HCT116 (cell line): ENCODE data around the gene HDAC5. TPM values are rescaled to one million over a fixed set of nuclear protein-coding genes. Genes with fewer than 3 reads are reported as not detected.

Source experiments
- ATAC-seq: fragments of 200-7000 bp; cut with Tn5 transposase; 2 replicates; pipeline ENCODE4 v1.9.1; 2020; ENCODE audit warnings: mild to moderate bottlenecking, moderate library complexity
- BruUV-seq: library from RNA; stranded (reverse); fragments of 400-500 nt; replicated peaks from 2 replicates; lab custom pipeline; 2021; lab: Mats Ljungman, UMichigan
- CTCF ChIA-PET: fragments of 300-600 bp; sonication (Branson Sonifier 250); formaldehyde crosslinking; loops from one replicate; lab custom pipeline; 2021; ENCODE audit warnings: antibody characterized with exemption; lab: Charles Lee
- POLR2A ChIA-PET: fragments of 300-600, 350-600 bp; sonication (Branson Sonifier 250); formaldehyde crosslinking; loops from one replicate; lab custom pipeline; 2021; ENCODE audit warnings: antibody characterized with exemption; lab: Charles Lee
- RAD21 ChIA-PET, 2 experiments: fragments of 300-600 bp; sonication (Branson Sonifier 250); formaldehyde crosslinking; loops; one replicate each; lab custom pipeline; 2023; ENCODE audit warnings: low total read pairs in 2 of 2; ENCODE audit not compliant: uncharacterized antibody in 2 of 2, unreplicated experiment in 2 of 2, low non-redundant PET in 1 of 2; lab: Charles Lee
- DNase-seq: peaks from one replicate; pipeline ENCODE4 v3.0.0-alpha.2; 2010; ENCODE audit warnings: low read depth, low spot score
- H2AFZ ChIP-seq: fragments of 200-600 bp; shearing (Covaris generic), sonication (generic); 2 replicates; pipeline ENCODE4 v1.6.1; 2017; ENCODE audit warnings: low read depth, mixed run types, mixed read lengths, antibody characterized with exemption, low read length; ENCODE audit not compliant: poor library complexity, severe bottlenecking
- H3K27ac ChIP-seq: 2 replicates; pipeline ENCODE4 v1.5.1; 2012; ENCODE audit warnings: low read depth, low read length
- H3K27me3 ChIP-seq: fragments of 200-600 bp; sonication (generic); 2 replicates; pipeline ENCODE4 v1.6.1; 2016; ENCODE audit warnings: mixed run types, low read length, mixed read lengths; ENCODE audit not compliant: insufficient read depth
- H3K36me3 ChIP-seq, 2 experiments: fragments of 200-500 bp in 1 of 2; fragments of 200-600 bp in 1 of 2; sonication (Bioruptor generic) in 1 of 2; sonication (generic) in 1 of 2; 2 replicates each; pipeline versions ENCODE4 v1.5.1 to v1.6.1; 2014 to 2016; ENCODE audit warnings: low read length in 2 of 2, inconsistent platforms in 1 of 2, mixed read lengths in 1 of 2, mixed run types in 1 of 2; ENCODE audit not compliant: insufficient read depth in 2 of 2, control insufficient read depth in 1 of 2
- H3K4me1 ChIP-seq, 2 experiments: fragments of 200-600 bp in 1 of 2; sonication (generic) in 1 of 2; 2 replicates each; pipeline versions ENCODE4 v1.5.1 to v1.6.1; 2012 to 2017; ENCODE audit warnings: low read length in 2 of 2, inconsistent platforms in 1 of 2, mild to moderate bottlenecking in 1 of 2, mixed read lengths in 1 of 2, mixed run types in 1 of 2, moderate library complexity in 1 of 2; ENCODE audit not compliant: insufficient read depth in 2 of 2, control insufficient read depth in 1 of 2
- H3K4me2 ChIP-seq: fragments of 200-600 bp; sonication (generic); 2 replicates; pipeline ENCODE4 v1.6.1; 2017; ENCODE audit warnings: mixed run types, low read length, mixed read lengths
- H3K4me3 ChIP-seq, 2 experiments: fragments of 200-600 bp in 1 of 2; sonication (generic) in 1 of 2; replicated peaks in 1 of 2; 2 replicates each; pipeline ENCODE4 v1.5.1; 2011 to 2016; ENCODE audit warnings: low read length in 2 of 2, control low read depth in 1 of 2, low read depth in 1 of 2, mild to moderate bottlenecking in 1 of 2, mixed read lengths in 1 of 2, mixed run types in 1 of 2
- H3K79me2 ChIP-seq: fragments of 200-600 bp; sonication (generic); 2 replicates; pipeline ENCODE4 v1.6.1; 2017; ENCODE audit warnings: mild to moderate bottlenecking, mixed run types, low read length, moderate library complexity, mixed read lengths; ENCODE audit not compliant: insufficient read depth
- H3K9ac ChIP-seq: fragments of 200-600 bp; sonication (generic); 2 replicates; pipeline ENCODE4 v1.6.1; 2016; ENCODE audit warnings: low read length, mixed read lengths
- H3K9me2 ChIP-seq: fragments of 200-600 bp; sonication (generic), shearing (Covaris generic); 2 replicates; pipeline ENCODE4 v1.6.1; 2017; ENCODE audit warnings: mixed run types, mild to moderate bottlenecking, moderate library complexity; ENCODE audit not compliant: insufficient read depth
- H3K9me3 ChIP-seq, 2 experiments: fragments of 200-500 bp in 1 of 2; fragments of 200-600 bp in 1 of 2; sonication (Bioruptor generic) in 1 of 2; sonication (generic) in 1 of 2; 2 replicates each; pipeline ENCODE4 v1.6.1; 2014 to 2017; ENCODE audit warnings: low read length in 2 of 2, mixed read lengths in 2 of 2, inconsistent platforms in 1 of 2, low read depth in 1 of 2, mild to moderate bottlenecking in 1 of 2, mixed run types in 1 of 2, moderate library complexity in 1 of 2; ENCODE audit not compliant: control insufficient read depth in 1 of 2, insufficient read depth in 1 of 2
- H4K20me1 ChIP-seq: fragments of 200-600 bp; sonication (generic), shearing (Covaris generic); 2 replicates; pipeline ENCODE4 v1.6.1; 2017; ENCODE audit warnings: mixed run types, mild to moderate bottlenecking, moderate library complexity; ENCODE audit not compliant: insufficient read depth
- EGR1 ChIP-seq: IDR thresholded peaks from 2 replicates; pipeline ENCODE4 v1.6.1; 2012; ENCODE audit warnings: low read depth
- ELF1 ChIP-seq: IDR thresholded peaks from 2 replicates; pipeline ENCODE4 v1.6.1; 2012; ENCODE audit warnings: low read depth, borderline replicate concordance
- EZH2 ChIP-seq: fragments of 200-600 bp; sonication (generic); IDR thresholded peaks from 2 replicates; pipeline ENCODE4 v1.6.1; 2017; ENCODE audit warnings: antibody characterized with exemption, mixed run types
- JUND ChIP-seq: IDR thresholded peaks from 2 replicates; pipeline ENCODE4 v1.6.1; 2012
- REST ChIP-seq: IDR thresholded peaks from 2 replicates; pipeline ENCODE4 v1.6.1; 2012; ENCODE audit warnings: low read depth
- TCF7L2 ChIP-seq: IDR thresholded peaks from 2 replicates; pipeline ENCODE4 v1.7.0; 2011; ENCODE audit warnings: borderline replicate concordance, inconsistent platforms; ENCODE audit not compliant: insufficient read depth, insufficient read length; ENCODE audit errors: extremely low read depth
- YY1 ChIP-seq: IDR thresholded peaks from 2 replicates; pipeline ENCODE4 v1.6.1; 2011; ENCODE audit warnings: low read length, low read depth, moderate library complexity, mild to moderate bottlenecking; ENCODE audit not compliant: insufficient replicate concordance; ENCODE audit errors: extremely low read depth
- intact Hi-C: fragments of 100-400 bp; cut with micrococcal nuclease; formaldehyde crosslinking; loops from 2 replicates; pipeline ENCODE4 v1.10.0; 2022
- total RNA-seq: library from RNA; stranded (reverse); gene quantifications from one replicate; pipeline ENCODE4 v1.2.1, GENCODE V29; 2021; ENCODE audit not compliant: unreplicated experiment
- TF ChIP-seq, protein P1 (sequence below): IDR thresholded peaks from 2 replicates; pipeline ENCODE4 v1.6.1; 2011; ENCODE audit warnings: mild to moderate bottlenecking, low read length, moderate library complexity; ENCODE audit not compliant: insufficient replicate concordance; ENCODE audit errors: extremely low read depth
- TF ChIP-seq, protein P2 (sequence below), 3 experiments: fragments of 200-600 bp in 1 of 3; sonication (generic) in 1 of 3; IDR thresholded peaks in 2 of 3; conservative IDR thresholded peaks in 1 of 3; 2 replicates each; pipeline ENCODE4 v1.5.1; 2012 to 2017; ENCODE audit warnings: low read depth in 2 of 3, low read length in 2 of 3, antibody characterized with exemption in 1 of 3, borderline replicate concordance in 1 of 3, control low read depth in 1 of 3, mild to moderate bottlenecking in 1 of 3, mixed read lengths in 1 of 3, mixed run types in 1 of 3, moderate library complexity in 1 of 3; ENCODE audit not compliant: insufficient read depth in 1 of 3

Gene HDAC5
- total RNA-seq, 1 experiment from 2014 or later: 32.9 TPM

DNA sequence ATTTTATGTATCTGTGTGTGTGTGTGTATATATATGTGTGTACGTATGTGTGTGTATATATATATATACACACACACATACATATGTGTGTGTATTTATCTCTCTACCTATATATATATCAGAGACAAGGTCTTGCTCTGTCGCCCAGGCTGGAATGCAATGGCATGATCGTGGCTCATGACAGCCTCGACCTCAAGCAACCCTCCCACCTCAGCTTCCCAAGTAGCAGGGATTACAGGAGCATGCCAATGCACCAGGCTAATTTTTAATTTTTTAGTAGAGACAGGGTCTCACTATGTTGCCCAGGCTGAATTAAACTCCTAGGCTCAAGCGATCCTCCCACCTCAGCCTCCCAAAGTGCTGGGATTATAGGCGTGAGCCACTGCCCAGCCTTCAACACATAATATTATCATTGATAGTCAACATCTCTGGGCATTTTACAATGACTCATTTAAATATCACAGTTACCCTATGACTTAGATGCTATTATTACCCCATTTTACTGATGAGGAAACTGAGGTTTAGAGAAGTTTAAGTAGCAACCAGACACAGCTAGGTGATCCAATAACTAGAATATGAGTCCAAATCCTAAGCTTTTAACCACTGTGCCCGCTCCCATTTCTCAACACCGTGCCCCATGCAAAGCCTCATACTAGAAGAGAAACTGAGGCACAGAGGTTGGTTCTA is 28.6 kb downstream of the HDAC5 start:
- TF ChIP-seq REST: no peak
- no peak for TF ChIP-seq EZH2
- TF ChIP-seq JUND: no peak
- TF ChIP-seq, protein P1, sequence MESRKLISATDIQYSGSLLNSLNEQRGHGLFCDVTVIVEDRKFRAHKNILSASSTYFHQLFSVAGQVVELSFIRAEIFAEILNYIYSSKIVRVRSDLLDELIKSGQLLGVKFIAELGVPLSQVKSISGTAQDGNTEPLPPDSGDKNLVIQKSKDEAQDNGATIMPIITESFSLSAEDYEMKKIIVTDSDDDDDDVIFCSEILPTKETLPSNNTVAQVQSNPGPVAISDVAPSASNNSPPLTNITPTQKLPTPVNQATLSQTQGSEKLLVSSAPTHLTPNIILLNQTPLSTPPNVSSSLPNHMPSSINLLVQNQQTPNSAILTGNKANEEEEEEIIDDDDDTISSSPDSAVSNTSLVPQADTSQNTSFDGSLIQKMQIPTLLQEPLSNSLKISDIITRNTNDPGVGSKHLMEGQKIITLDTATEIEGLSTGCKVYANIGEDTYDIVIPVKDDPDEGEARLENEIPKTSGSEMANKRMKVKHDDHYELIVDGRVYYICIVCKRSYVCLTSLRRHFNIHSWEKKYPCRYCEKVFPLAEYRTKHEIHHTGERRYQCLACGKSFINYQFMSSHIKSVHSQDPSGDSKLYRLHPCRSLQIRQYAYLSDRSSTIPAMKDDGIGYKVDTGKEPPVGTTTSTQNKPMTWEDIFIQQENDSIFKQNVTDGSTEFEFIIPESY: no peak
- no peak for TF ChIP-seq ELF1
- TF ChIP-seq, protein P2, sequence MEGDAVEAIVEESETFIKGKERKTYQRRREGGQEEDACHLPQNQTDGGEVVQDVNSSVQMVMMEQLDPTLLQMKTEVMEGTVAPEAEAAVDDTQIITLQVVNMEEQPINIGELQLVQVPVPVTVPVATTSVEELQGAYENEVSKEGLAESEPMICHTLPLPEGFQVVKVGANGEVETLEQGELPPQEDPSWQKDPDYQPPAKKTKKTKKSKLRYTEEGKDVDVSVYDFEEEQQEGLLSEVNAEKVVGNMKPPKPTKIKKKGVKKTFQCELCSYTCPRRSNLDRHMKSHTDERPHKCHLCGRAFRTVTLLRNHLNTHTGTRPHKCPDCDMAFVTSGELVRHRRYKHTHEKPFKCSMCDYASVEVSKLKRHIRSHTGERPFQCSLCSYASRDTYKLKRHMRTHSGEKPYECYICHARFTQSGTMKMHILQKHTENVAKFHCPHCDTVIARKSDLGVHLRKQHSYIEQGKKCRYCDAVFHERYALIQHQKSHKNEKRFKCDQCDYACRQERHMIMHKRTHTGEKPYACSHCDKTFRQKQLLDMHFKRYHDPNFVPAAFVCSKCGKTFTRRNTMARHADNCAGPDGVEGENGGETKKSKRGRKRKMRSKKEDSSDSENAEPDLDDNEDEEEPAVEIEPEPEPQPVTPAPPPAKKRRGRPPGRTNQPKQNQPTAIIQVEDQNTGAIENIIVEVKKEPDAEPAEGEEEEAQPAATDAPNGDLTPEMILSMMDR (IDR thresholded peaks at IDR 0.05 in 2 of 3, conservative IDR thresholded peaks at IDR 0.05 in 1 of 3; ENCODE audit: borderline replicate concordance in 1 of 3, insufficient read depth in 1 of 3, low read depth in 2 of 3, low read length in 2 of 3): no peak
- no peak for TF ChIP-seq EGR1
- no peak for TF ChIP-seq TCF7L2
- TF ChIP-seq YY1: no peak
- H3K9ac ChIP-seq: peak overlapping the region; percentile 57; the same call in 1 of the 2 replicates
- no TSS peak for BruUV-seq
- DNase-seq (no peak), ATAC-seq (no peak)
- peak overlapping the region in 1 of 2 experiments; percentile 50; a peak in 2 of 4 replicates for H3K4me3 ChIP-seq
- peak overlapping the region; percentile 93 for H3K27ac ChIP-seq
- no peaks in the 10 kb centered on the region; a peak in 1 of 4 replicates for H3K36me3 ChIP-seq
- ChIA-PET CTCF (interaction anchor here (0.6 to 1.0 kb wide), 2 partner anchors 11 to 31 kb away, joined by 3 to 5 read pairs; no protein-coding TSS in a partner anchor), POLR2A (no interaction called here), RAD21 (interaction anchor here in 1 of 2 experiments (1.0 kb wide), 1 partner anchor 17 kb away, joined by 4 read pairs; no protein-coding TSS in a partner anchor)
- no peaks in the 10 kb centered on the region for H3K9me2 ChIP-seq
- no peaks in the 10 kb centered on the region for H4K20me1 ChIP-seq
- peaks cover 26 to 38% of the 10 kb centered on the region in 2 experiments for H3K4me1 ChIP-seq
- no peaks in the 10 kb centered on the region for H3K27me3 ChIP-seq
- H3K4me2 ChIP-seq: peak overlapping the region; percentile 79
- H2AFZ ChIP-seq: no peak overlapping the region
- H3K79me2 ChIP-seq: peaks cover 4% of the 10 kb centered on the region; the same call in 1 of the 2 replicates
- intact Hi-C loops: no loop called here
- H3K9me3 ChIP-seq: no peaks in the 10 kb centered on the region
